GM12872 (cell line): ENCODE measurements around the gene POLQ.

Source experiments
- CTCF ChIP-seq: IDR thresholded peaks from 3 replicates; pipeline ENCODE4 v1.5.1; 2011; ENCODE audit warnings: low read depth, mild to moderate bottlenecking, low read length, moderate library complexity; ENCODE audit not compliant: insufficient read depth

The POLQ gene

GRCh38 chr3:121566773-121567172 is 21.0 kb upstream of the POLQ start:
- TF ChIP-seq CTCF = no peak

- TF ChIP-seq CTCF = no peak
Measured at GRCh38 chr3:121562148-121562547, 16.4 kb upstream of the POLQ start.

- TF ChIP-seq CTCF = no peak
Measured at GRCh38 chr3:121557426-121557934, 11.7 kb upstream of the POLQ start.

- no peak for TF ChIP-seq CTCF
Measured at GRCh38 chr3:121552797-121553196, 7.0 kb upstream of the POLQ start.

GRCh38 chr3:121552379-121552778 is 6.6 kb upstream of the POLQ start:
- TF ChIP-seq CTCF = no peak

GRCh38 chr3:121545049-121545573 is 677 bp downstream of the POLQ start:
- TF ChIP-seq CTCF = no peak

GRCh38 chr3:121542924-121543323 is 2.9 kb downstream of the POLQ start:
- no peak for TF ChIP-seq CTCF
